Measurements from ENCODE around the gene MED7.
A peak's percentile ranks its signal among the peaks of the same experiment; 100 is the strongest.
"Not testable (repeated sequence)": the region's sequence is repeated elsewhere in the genome, so short reads cannot be mapped to it uniquely, and the experiment has no call there.

The MED7 gene

DNA sequence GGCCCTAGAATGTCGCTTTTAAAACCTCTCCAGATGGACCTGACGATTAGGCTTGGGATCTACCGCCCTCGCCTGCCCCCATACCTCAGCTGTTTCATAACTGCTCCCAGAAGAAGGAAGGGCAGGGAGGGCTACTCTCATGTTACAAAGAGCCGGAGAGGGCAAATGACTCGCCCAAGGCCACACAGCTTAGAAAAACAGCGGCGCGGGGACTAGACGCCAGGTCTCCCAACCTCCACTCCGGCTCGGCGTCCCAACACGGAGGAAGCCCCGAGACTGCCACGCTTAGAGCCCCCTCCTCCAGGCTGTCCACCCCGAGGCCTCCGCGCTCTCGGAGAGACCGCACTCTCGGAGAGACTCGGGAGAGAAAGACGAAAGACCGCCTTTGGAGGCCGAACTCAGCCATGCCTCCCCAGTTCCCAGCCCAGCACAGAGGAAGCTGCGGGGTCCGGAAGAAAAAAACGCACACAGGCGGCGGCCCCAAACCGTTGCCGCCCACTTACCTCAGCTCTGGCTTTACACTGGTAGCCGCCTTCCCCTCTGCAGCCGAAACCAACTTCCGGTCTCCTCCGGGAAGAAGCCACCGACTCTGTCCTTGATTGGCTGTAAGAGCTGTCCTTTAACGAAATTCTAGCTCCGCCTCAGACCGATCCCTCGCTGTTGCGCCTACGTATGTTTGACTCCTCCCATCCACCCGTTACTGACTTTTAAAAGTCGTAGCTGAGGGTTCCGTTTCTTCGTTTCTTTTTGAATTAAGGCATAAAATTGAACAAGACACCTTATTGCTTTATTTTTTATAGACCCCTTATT, at the start of gene MED7:
TSS of gene MED7 (minus strand) at position 549 of the 810 bp plus-strand sequence. CDS start 3,434 bp downstream, outside the sequence.
- peak; percentile 100 for DNase-seq

- DNase-seq: no peak
These were observed 46.6 kb upstream of the MED7 start for GRCh38 chr5:157189223-157189622.

DNA sequence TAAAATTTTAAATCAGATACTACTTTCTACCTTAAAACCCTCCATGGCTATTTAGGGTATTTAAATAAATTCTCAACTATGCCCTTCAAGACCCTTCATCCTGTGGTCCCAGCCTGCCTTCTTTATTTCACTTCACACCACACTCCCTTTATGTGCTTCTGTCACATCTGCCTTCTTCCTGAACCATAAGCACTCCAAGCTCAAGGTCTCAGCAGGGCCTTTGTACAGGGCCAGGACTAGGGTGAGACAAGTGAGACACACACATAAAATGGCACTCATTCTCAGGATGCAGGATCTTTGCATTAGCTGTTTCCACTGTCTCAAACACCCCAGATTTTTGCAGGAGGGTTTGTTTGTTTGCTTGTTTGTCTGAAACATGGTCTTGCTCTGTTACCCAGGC, 45.6 kb upstream of the MED7 start:
- no peak for DNase-seq

DNA sequence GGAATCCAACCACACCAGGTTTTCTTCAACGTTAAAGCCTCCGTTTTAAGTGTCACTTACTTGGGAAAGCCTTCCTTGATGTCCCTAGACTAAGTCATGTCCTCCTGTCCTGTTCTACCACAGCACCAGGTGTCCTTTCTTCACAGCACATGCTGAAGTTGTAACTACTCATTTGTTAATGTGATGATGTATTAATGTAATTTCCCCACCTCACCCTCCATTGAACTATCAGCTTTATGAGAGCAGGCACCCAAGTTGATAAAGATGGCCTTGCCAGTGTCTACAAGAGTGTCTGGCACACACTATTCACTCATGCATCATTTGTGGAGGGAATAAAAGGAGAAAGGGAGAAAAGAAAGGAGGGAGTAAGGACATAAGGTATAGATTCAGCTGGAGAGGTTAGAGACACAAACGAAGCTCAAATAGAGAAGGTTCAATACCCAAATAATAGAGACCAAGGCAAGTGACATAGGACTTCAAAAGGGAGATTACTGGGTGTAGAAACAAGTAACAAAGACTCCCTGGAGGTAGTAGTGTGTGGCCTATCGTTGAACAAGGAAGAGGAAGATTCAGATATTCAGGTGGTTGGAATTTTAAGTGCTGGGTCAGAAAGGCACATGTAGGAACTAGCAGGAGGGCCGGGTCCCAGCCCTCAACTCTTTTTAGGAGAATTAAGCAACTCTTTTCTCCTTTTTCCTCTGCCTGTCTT, 44.5 kb upstream of the MED7 start:
- no peak for DNase-seq

- no peak for DNase-seq
These were observed 43.8 kb upstream of the MED7 start for GRCh38 chr5:157186309-157187045.

DNA sequence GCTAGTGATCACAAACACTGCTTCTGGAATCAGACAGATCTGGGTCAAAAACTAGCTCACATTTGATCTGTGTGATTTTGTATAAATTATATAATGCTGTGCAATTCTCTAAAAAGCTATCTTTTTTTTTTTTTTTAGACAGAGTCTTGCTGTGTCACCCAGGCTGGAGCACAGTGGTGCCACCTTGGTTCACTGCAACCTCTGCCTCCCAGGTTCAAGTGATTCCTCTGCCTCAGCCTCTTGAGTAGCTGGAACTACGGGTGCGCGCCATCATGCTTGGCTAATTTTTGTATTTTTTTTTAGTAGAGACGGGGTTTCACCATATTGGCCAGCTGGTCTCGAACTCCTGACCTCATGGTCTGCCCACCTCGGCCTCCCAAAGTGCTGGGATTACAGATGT, 42.5 kb upstream of the MED7 start:
- DNase-seq: not testable (repeated sequence)

DNA sequence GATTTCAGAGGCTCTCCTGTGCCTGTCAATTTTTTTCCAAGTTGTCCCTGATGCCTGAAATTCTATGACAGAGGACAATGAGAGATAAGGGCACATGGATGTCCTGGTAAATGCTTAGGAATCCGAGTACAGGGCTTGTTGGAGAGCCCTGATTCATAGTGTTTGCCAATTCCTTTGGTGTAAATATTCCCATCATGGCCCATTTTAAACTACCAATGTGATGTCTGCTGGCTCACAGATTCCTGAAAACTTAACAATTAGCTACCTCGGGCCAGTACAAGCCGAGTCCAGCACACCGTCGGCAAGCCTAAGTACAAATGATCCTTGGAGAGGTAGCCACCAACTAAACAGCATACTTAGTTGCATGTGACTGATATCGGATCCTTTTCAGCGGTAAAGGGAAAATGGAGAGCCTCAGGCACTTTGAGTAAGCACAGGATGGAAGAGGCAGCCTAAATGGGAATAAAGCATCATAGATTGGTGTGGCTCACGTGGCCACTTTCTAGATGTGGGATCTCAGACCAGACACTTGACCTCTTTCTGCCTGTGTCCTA, 41.5 kb upstream of the MED7 start:
- no peak for DNase-seq

DNA sequence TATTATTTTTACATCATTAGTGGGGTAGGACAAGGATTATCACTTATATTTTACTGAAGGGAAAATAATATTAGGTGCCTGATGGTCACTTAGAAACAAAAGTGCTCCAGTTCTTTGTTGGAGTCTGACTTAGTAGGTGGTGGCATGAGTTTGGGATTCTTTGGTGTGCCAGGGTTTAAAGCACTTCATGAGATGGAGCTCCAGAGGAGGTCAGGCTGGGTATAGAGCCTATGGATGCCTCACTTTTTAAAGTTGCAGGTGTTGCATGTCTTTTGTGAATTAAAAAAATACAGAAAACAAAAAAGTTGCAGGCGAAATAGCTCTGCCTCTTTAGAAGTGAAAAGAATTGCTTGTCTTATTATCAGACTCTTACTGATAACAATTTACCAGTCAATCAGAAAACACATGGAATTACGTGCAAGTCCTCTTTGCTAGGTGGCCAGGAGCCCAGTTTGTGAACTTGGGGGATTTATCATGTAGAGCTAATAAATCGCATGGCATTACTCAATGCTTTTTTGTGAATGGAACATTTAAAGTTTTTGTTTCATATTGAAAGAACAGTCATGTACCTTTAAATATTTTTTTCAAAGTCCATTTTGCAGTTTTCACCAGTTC, 39.6 kb upstream of the MED7 start:
- no peak for DNase-seq

- DNase-seq: no peak
These were observed 38.0 kb upstream of the MED7 start, which contains the start of gene ITK for GRCh38 chr5:157180374-157181264. ITK (plus strand) TSS chr5:157180840; CDS start chr5:157180978, 138 bp downstream.

DNA sequence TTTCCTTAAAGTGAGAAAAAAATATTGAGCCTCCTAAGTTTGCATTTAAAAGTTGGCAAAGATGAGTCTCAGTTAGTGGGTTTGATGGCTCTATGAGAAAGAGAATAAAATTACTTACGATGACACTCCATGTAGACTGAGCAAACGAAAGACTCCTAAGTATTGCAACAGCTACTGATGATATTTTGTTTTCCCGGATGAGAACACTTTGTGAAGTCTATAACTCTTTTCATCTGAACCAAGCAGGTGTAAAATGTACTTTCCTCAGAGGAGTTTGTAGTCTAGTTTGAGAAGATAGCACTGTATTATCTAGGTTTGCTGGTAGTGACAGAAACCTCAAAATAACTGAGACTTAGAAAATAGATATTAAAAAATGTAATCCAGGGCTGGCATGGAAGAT, 36.3 kb upstream of the MED7 start:
- DNase-seq: no peak

DNA sequence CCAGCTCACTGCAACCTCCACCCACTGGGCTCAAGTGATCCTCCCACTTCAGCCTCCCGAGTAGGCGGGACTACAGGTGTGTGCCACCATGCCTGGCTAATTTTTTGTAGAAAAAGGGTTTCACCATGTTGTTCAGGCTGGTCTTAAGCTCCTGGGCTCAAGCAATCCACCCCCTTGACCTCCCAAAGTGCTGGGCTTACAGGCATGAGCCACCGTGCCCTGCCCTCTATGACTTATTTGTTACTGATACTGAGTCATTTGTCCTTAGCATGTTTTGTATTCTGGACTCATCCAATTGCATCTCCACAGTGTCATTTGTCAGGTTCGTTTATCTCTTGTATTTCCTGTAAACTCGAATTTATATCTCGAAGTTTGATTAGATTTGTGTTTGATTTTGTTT, 35.3 kb upstream of the MED7 start:
- no peak for DNase-seq

DNA sequence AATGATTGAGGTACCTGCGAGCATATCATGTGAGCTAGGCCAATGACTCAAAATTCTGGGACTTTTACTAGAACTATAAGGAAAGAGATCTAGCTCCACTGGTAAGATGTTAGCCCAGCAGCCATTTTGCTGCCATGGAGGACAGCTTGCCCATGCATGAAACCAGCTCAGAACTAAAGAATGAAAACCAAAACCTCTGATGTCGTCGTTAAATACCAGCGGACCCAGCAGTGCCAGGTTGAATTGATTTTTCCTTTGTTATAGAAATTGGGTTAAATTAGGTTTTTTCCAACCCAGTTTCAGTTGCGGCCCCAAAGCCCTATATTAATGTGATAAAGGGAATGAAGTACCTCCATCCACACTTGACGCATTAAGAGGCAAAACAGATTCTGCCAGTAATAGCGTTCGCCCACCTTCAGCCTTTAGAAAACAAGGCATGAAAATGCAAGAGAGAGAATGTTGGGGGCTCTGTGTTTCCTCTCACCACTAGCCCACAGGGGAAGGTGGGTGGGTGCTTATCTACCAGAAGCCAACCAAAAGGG, 32.5 kb upstream of the MED7 start:
- DNase-seq: no peak

DNA sequence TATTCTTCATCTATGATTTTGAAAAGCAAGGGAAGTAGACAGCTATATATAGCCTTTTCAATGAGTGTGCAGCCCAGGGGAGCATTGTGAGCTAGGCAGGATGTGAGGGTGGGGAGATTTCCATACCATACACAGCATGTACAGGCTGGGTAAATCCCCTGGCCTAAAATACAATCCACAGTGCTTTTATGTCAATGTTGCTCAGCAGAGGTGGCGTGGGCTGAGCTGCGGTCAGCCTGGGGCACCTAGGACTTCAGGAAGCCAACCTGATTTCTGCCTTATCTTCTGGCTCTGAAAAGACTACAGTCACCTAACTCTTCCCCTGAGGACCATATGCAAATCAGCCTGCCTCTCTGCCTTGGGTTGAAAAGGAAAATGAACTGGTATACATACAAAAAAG, 29.7 kb upstream of the MED7 start:
- DNase-seq: peak; percentile 3

GRCh38 chr5:157168286-157168685, 25.6 kb upstream of the MED7 start:
- no peak for DNase-seq

- peak; percentile 93 for DNase-seq
These were observed 24.6 kb upstream of the MED7 start for GRCh38 chr5:157167214-157167621.

DNA sequence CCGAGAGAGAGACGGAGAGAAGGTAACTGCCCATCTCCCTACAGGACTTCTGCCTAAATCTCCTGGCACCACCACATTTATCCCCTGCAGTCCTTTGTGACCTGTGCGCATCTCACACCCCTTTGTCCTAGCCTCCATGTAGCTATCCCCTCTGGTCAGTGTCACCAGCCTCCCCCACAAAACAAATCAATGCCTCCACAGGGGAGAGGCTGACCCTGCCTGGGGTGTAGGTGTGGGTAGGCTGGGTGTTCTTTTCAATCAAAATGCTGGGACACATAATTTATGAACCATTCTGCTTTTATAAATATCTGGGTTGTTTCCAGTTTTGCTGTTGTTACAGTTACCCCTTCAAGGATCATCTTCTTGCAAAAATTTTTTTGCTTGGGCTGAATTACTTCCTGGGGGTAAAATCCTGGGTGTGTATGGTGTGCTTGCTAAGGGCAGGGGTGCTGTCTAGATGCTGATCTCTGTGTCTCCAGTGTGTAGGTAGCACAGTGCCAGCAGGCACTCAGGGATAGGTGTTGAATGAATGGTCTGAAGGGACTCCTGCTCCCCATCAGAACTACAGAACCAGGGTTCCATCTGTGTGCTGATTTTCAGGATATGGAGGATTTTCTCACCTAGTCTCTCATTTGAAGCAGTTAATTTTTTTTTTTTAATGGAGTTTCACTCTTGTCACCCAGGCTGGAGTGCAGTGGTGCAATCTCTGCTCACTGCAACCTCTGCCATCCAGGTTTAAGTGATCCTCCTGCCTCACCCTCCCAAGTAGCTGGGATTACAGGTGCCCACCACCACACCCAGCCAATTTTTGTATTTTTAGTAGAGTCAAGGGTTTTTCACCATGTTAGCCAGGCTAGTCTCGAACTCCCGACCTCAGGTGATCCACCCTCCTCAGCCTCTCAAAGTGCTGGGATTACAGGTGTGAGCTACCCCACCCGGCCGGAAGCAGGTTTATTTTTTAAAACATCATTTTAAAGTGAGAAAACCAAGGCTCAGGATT, 23.8 kb upstream of the MED7 start, which contains the start of gene GARIN3:
TSS of gene GARIN3 (minus strand) at position 51 of the 1,000 bp plus-strand sequence. CDS start 96 bp downstream, outside the sequence.
- DNase-seq: no peak

DNA sequence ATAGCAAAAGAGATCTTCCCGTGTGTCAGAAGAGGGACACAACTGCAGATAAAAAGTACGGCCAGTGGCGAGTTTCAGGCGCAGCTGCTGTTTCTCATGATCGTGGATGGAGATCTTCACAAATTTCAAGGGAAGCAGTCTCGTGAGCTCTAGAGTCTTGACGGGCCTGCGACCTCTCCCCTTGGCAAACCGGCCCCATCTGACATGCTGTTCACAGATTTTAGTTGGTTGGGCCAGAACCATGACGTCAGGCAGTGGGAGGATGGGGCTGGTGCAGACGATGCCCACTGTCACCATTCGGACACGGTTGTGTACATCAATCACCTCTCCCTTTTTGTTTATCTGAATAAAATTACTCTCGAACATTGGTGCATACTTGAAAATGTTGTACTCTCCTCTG, 23.0 kb upstream of the MED7 start:
- no peak for DNase-seq

GRCh38 chr5:157165261-157165660, 22.6 kb upstream of the MED7 start:
- no peak for DNase-seq

- no peak for DNase-seq
These were observed 21.9 kb upstream of the MED7 start for GRCh38 chr5:157164521-157164920.

Measured in fibroblast of skin of right quadriceps (primary cell).